Measurements from ENCODE around the gene KLHL36. TPM values are rescaled to one million over a fixed set of nuclear protein-coding genes. Genes with fewer than 3 reads are reported as not detected.

KLHL36 gene
- total and polyA plus RNA-seq, 9 of the 15 experiments (the other 6 are each of a cell fraction or from before 2014, with no cell fraction given) = 2.1 to 51.2 (median 18.5) TPM

GRCh38 chr16:84699712-84700445 lies 51.6 kb downstream of the KLHL36 start, which contains the start of gene USP10 (continued):
- TF ChIP-seq CREB1 (IDR thresholded peaks at IDR 0.05) (no peak), CREB1 (CRISPR knock-in tag; IDR thresholded peaks at IDR 0.05) (no peak), ZNF655 (CRISPR knock-in tag; IDR thresholded peaks at IDR 0.05) (no peak), EGR1 (conservative IDR thresholded peaks at IDR 0.05) (peak; percentile 44), BCOR (IDR thresholded peaks at IDR 0.05) (no peak), HSF4 (CRISPR knock-in tag; IDR thresholded peaks at IDR 0.05; ENCODE audit: borderline replicate concordance) (no peak), NFXL1 (CRISPR knock-in tag; IDR thresholded peaks at IDR 0.05) (no peak), ZKSCAN1 (IDR thresholded peaks at IDR 0.05; ENCODE audit: low read depth, low read length) (no peak), XRCC5 (IDR thresholded peaks at IDR 0.05; ENCODE audit: low read depth, low read length) (no peak), ZNF217 (CRISPR knock-in tag; IDR thresholded peaks at IDR 0.05) (no peak), SREBF2 (CRISPR knock-in tag; IDR thresholded peaks at IDR 0.05) (no peak), ID3 (CRISPR knock-in tag; IDR thresholded peaks at IDR 0.05) (no peak), ID3 (tag; IDR thresholded peaks at IDR 0.05) (no peak), POU5F1 (IDR thresholded peaks at IDR 0.05; ENCODE audit: borderline replicate concordance, low read depth, low read length, partially characterized antibody) (peak; percentile 61), E2F5 (CRISPR knock-in tag; IDR thresholded peaks at IDR 0.05) (no peak), ZNF146 (CRISPR knock-in tag; IDR thresholded peaks at IDR 0.05; ENCODE audit: unreplicated experiment) (no peak), FOXK2 (conservative IDR thresholded peaks at IDR 0.05 in 1 of 2, IDR thresholded peaks at IDR 0.05 in 1 of 2; ENCODE audit: low read depth in 2 of 2) (no peak), PCBP1 (IDR thresholded peaks at IDR 0.05; ENCODE audit: low read depth, low read length, poor library complexity, severe bottlenecking) (no peak), ZNF764 (CRISPR knock-in tag; IDR thresholded peaks at IDR 0.05; ENCODE audit: low read depth) (no peak), CBFA2T3 (IDR thresholded peaks at IDR 0.05) (no peak), IFI16 (CRISPR knock-in tag; IDR thresholded peaks at IDR 0.05) (no peak), PBX2 (CRISPR knock-in tag; IDR thresholded peaks at IDR 0.05; ENCODE audit: low read depth) (no peak), PBX2 (tag; conservative IDR thresholded peaks at IDR 0.05; ENCODE audit: low read depth) (no peak), TCF7 (IDR thresholded peaks at IDR 0.05; ENCODE audit: borderline replicate concordance) (no peak)
